Measurements from ENCODE around the gene GPN3. TPM values are rescaled to one million over a fixed set of nuclear protein-coding genes. Genes with fewer than 3 reads are reported as not detected.

GPN3 gene
- total RNA-seq, 1 donor from 2014 or later, result 27.7 TPM

DNA sequence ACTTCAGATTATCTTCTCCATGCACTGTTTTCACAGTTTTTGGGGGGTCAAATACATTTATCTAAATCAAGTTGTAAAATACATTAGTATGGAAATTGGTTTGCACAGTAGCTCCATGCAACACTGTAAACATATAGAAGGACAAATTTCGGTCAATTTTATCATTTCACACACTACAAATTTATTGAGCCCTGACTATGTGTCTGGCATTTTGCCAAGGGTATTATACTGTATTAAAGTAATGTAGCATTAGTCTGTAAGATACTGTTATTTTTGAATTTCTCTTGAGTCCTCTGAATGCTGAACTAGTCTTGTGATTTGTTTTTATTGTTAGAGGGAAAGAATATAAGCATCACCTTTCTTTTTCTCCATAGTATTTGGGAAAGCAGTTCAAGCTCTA is 35.4 kb upstream of the GPN3 start:
- no peak overlapping the region for H3K4me3 ChIP-seq (ENCODE audit: low read depth, low read length)
- no peak for TF ChIP-seq CTCF (conservative IDR thresholded peaks at IDR 0.05; ENCODE audit: low read depth, low read length)
- DNase-seq (ENCODE audit: low read depth), result no peak

DNA sequence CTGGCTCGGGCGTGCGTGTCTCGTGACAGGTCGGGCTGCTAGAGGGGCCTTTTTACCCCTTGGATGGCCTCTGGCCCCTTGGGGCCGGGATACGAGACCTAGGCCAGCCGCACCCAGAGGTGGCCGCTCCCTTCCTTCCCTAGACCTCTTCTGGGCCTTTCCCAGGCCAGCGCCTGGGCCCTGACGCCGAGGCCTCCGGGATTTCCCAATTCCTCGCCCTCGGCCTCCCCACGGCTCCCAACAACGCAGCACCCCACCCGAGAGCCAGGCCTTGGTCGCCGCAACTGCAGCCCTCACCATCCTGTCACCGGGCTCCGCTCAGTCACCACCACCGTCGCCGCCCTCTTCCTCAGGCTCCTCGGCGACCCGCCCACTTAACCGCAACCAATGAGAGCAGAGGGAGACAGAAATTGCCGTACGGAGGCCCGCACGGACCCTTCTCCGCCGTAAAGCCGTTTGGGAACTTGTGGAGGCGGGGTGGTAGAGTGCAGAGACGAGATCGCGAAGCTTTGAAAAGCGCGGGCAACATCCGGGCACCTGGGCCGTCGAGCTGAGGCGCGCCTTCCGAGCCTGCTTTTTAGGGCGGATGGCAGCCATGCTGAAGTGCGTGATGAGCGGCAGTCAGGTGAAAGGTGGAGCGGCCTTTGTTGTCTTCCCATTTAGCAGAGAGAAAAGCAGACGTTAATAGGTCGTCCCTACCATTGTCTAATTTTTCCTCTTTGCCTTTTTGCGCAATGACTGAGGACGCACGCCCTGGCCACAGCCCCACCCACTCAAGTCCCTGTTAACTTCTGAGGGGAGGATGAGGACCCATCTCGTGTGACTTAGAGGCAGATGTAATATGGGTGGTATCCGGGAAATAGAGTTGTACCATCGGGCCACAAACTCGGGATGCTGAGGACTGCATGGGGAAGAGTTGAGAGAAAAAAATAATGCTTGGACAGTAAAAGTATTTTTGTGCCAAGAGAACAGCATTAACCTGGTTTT is 34.0 kb upstream of the GPN3 start, which contains the start of the genes RAD9B and VPS29:
TSS of gene RAD9B (plus strand) at position 580 of the 987 bp plus-strand sequence. CDS start at position 587, 7 bp downstream.
TSS of gene VPS29 (minus strand) at position 360 of the 987 bp plus-strand sequence. CDS start at position 300, 60 bp downstream.
- peak; percentile 80 for DNase-seq (ENCODE audit: low read depth)
- no peak for TF ChIP-seq CTCF (conservative IDR thresholded peaks at IDR 0.05; ENCODE audit: low read depth, low read length)
- peak within 1 kb of the TSS; percentile 98 for H3K4me3 ChIP-seq (ENCODE audit: low read depth, low read length)

- peak overlapping the region; percentile 98 for H3K4me3 ChIP-seq (ENCODE audit: low read depth, low read length)
- TF ChIP-seq CTCF (conservative IDR thresholded peaks at IDR 0.05; ENCODE audit: low read depth, low read length), result no peak
- no peak for DNase-seq (ENCODE audit: low read depth)
Measured at GRCh38 chr12:110501399-110501751, 33.3 kb upstream of the GPN3 start.

- no peak for TF ChIP-seq CTCF (conservative IDR thresholded peaks at IDR 0.05; ENCODE audit: low read depth, low read length)
- no peak for DNase-seq (ENCODE audit: low read depth)
- no peak overlapping the region for H3K4me3 ChIP-seq (ENCODE audit: low read depth, low read length)
Measured at GRCh38 chr12:110498984-110499706, 31.1 kb upstream of the GPN3 start.

DNA sequence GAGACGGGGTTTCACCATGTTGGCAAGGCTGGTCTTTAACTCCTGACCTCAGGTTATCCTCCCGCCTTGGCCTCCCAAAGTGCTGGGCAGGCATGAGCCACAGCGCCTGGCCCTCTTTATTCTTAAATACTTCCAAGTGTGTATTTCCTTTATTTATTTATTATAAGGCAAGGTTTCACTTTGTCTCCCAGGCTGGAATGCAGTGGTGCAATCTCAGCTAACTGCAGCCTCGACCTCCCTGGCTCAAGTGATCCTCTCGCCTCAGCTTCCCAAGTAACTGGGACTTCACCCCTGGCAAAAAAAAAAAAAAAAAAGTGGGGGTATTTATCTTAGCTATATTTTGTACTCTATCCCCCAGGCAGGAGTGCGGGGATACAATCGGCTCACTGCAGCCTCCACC is 7.4 kb upstream of the GPN3 start:
- no peak for DNase-seq (ENCODE audit: low read depth)
- no peak for TF ChIP-seq CTCF (conservative IDR thresholded peaks at IDR 0.05; ENCODE audit: low read depth, low read length)
- H3K4me3 ChIP-seq (ENCODE audit: low read depth, low read length), result no peak overlapping the region

GRCh38 chr12:110467847-110468213 is 227 bp downstream of the GPN3 start:
- H3K4me3 ChIP-seq (ENCODE audit: low read depth, low read length), result peak overlapping the region; percentile 93
- TF ChIP-seq CTCF (conservative IDR thresholded peaks at IDR 0.05; ENCODE audit: low read depth, low read length), result no peak
- no peak for DNase-seq (ENCODE audit: low read depth)

Data from epithelial cell of proximal tubule (primary cell).